H9 (cell line): ENCODE measurements around the gene RALGAPA2. TPM values are rescaled to one million over a fixed set of nuclear protein-coding genes. Genes with fewer than 3 reads are reported as not detected.

Source experiments
- DNase-seq: peaks from one replicate; pipeline ENCODE4 v3.0.0-alpha.2; 2017
- H2AFZ ChIP-seq: one replicate; pipeline ENCODE4 v1.6.1; 2013; ENCODE audit warnings: mild to moderate bottlenecking, low read length, control low read depth, moderate library complexity
- H2AK5ac ChIP-seq: 2 replicates; pipeline ENCODE4 v1.6.1; 2013; ENCODE audit warnings: low read length, control low read depth, mixed read lengths; ENCODE audit not compliant: insufficient read length
- H2BK120ac ChIP-seq: one replicate; pipeline ENCODE4 v1.6.1; 2013; ENCODE audit warnings: low read depth, mild to moderate bottlenecking, low read length, control low read depth, inconsistent platforms; ENCODE audit not compliant: poor library complexity, severe bottlenecking
- H2BK12ac ChIP-seq: 2 replicates; pipeline ENCODE4 v1.6.1; 2013; ENCODE audit warnings: low read length, control low read depth, mixed read lengths, low read depth; ENCODE audit not compliant: insufficient read length
- H2BK15ac ChIP-seq: 2 replicates; pipeline ENCODE4 v1.6.1; 2013; ENCODE audit warnings: low read depth, low read length, control low read depth
- H2BK20ac ChIP-seq: one replicate; pipeline ENCODE4 v1.6.1; 2013; ENCODE audit warnings: low read depth, mild to moderate bottlenecking, low read length, control low read depth, inconsistent platforms; ENCODE audit not compliant: poor library complexity, severe bottlenecking
- H2BK5ac ChIP-seq: 2 replicates; pipeline ENCODE4 v1.6.1; 2013; ENCODE audit warnings: low read length, control low read depth, mixed read lengths; ENCODE audit not compliant: insufficient read length
- H3K14ac ChIP-seq: 2 replicates; pipeline ENCODE4 v1.6.1; 2013; ENCODE audit warnings: low read length, control low read depth; ENCODE audit not compliant: insufficient read depth
- H3K18ac ChIP-seq: 2 replicates; pipeline ENCODE4 v1.6.1; 2013; ENCODE audit warnings: low read depth, mild to moderate bottlenecking, mixed read lengths, low read length, control low read depth; ENCODE audit not compliant: insufficient read length
- H3K23ac ChIP-seq: 2 replicates; pipeline ENCODE4 v1.6.1; 2013; ENCODE audit warnings: low read length, control low read depth, mixed read lengths, low read depth; ENCODE audit not compliant: insufficient read length
- H3K23me2 ChIP-seq: 2 replicates; pipeline ENCODE4 v1.6.1; 2013; ENCODE audit warnings: low read depth, mild to moderate bottlenecking, mixed read lengths, low read length, control low read depth; ENCODE audit not compliant: insufficient read length, poor library complexity, severe bottlenecking
- H3K27ac ChIP-seq: 2 replicates; pipeline ENCODE4 v1.5.1; 2013; ENCODE audit warnings: low read length, control low read depth, mixed read lengths, low read depth; ENCODE audit not compliant: insufficient read length
- H3K27me3 ChIP-seq: 2 replicates; pipeline ENCODE4 v1.6.1; 2013; ENCODE audit warnings: low read length, control low read depth, inconsistent platforms; ENCODE audit not compliant: insufficient read depth
- H3K4ac ChIP-seq: 2 replicates; pipeline ENCODE4 v1.6.1; 2013; ENCODE audit warnings: low read depth, mild to moderate bottlenecking, control low read depth, inconsistent platforms, low read length, moderate library complexity
- H3K4me1 ChIP-seq: 2 replicates; pipeline ENCODE4 v1.6.1; 2013; ENCODE audit warnings: low read length, control low read depth, inconsistent platforms; ENCODE audit not compliant: insufficient read depth
- H3K4me2 ChIP-seq: 2 replicates; pipeline ENCODE4 v1.6.1; 2013; ENCODE audit warnings: low read length, control low read depth, mixed read lengths; ENCODE audit not compliant: insufficient read length, insufficient read depth
- H3K56ac ChIP-seq: 2 replicates; pipeline ENCODE4 v1.6.1; 2013; ENCODE audit warnings: low read depth, mild to moderate bottlenecking, mixed read lengths, low read length, control low read depth; ENCODE audit not compliant: insufficient read length
- H3K79me1 ChIP-seq: 2 replicates; pipeline ENCODE4 v1.6.1; 2013; ENCODE audit warnings: low read depth, mild to moderate bottlenecking, moderate library complexity, low read length, control low read depth, inconsistent platforms; ENCODE audit not compliant: insufficient read depth, poor library complexity, severe bottlenecking
- H3K79me2 ChIP-seq: 2 replicates; pipeline ENCODE4 v1.6.1; 2013; ENCODE audit warnings: low read length, control low read depth, inconsistent platforms; ENCODE audit not compliant: insufficient read depth
- H3K9ac ChIP-seq: 2 replicates; pipeline ENCODE4 v1.6.1; 2013; ENCODE audit warnings: low read length, control low read depth, mixed read lengths; ENCODE audit not compliant: insufficient read length; ENCODE audit errors: extremely low read depth
- H3K9me3 ChIP-seq: one replicate; pipeline ENCODE4 v1.6.1; 2013; ENCODE audit warnings: low read depth, low read length, inconsistent platforms; ENCODE audit not compliant: control insufficient read depth
- H3T11ph ChIP-seq: one replicate; pipeline ENCODE4 v1.6.1; 2013; ENCODE audit warnings: mild to moderate bottlenecking, low read length, control low read depth, inconsistent platforms
- H4K20me1 ChIP-seq: one replicate; pipeline ENCODE4 v1.6.1; 2013; ENCODE audit not compliant: control insufficient read depth, insufficient read length, insufficient read depth
- H4K5ac ChIP-seq: 2 replicates; pipeline ENCODE4 v1.6.1; 2013; ENCODE audit warnings: low read depth, mild to moderate bottlenecking, mixed read lengths, low read length, control low read depth; ENCODE audit not compliant: insufficient read length
- H4K8ac ChIP-seq: replicated peaks from 2 replicates; pipeline ENCODE4 v1.6.1; 2013; ENCODE audit warnings: low read length, control low read depth, mixed read lengths, low read depth; ENCODE audit not compliant: insufficient read length
- H4K91ac ChIP-seq: 2 replicates; pipeline ENCODE4 v1.6.1; 2013; ENCODE audit warnings: low read depth, mild to moderate bottlenecking, moderate library complexity, mixed read lengths, low read length, control low read depth; ENCODE audit not compliant: insufficient read length
- H3K27ac Mint-ChIP-seq, 3 experiments: 2 replicates in 2 of 3; 3 replicates in 1 of 3; pipeline ENCODE4 v1.8.0; 2020 to 2021; ENCODE audit warnings: mixed read lengths in 3 of 3, mild to moderate bottlenecking in 1 of 3, moderate library complexity in 1 of 3
- H3K27me3 Mint-ChIP-seq: 2 replicates; pipeline ENCODE4 v1.8.0; 2021; ENCODE audit warnings: low read depth, mild to moderate bottlenecking, moderate library complexity, mixed read lengths
- H3K36me3 Mint-ChIP-seq, 3 experiments: 2 replicates in 2 of 3; 3 replicates in 1 of 3; pipeline ENCODE4 v1.8.0; 2020 to 2021; ENCODE audit warnings: low read depth in 3 of 3, mixed read lengths in 3 of 3; ENCODE audit not compliant: insufficient read depth in 1 of 3
- H3K4me1 Mint-ChIP-seq, 2 experiments: 2 replicates each; pipeline ENCODE4 v1.8.0; 2020; ENCODE audit warnings: mixed read lengths in 2 of 2
- H3K4me3 Mint-ChIP-seq, 2 experiments: 2 replicates in 1 of 2; 3 replicates in 1 of 2; pipeline ENCODE4 v1.8.0; 2020 to 2021; ENCODE audit warnings: mild to moderate bottlenecking in 2 of 2, mixed read lengths in 2 of 2, moderate library complexity in 1 of 2
- H3K9me3 Mint-ChIP-seq, 2 experiments: 2 replicates in 1 of 2; 3 replicates in 1 of 2; pipeline ENCODE4 v1.8.0; 2020; ENCODE audit warnings: mild to moderate bottlenecking in 2 of 2, mixed read lengths in 2 of 2, moderate library complexity in 1 of 2
- CTCF ChIP-seq: fragments of 200-600 bp; sonication (generic); conservative IDR thresholded peaks from 3 replicates; pipeline ENCODE4 v1.8.0; 2021; ENCODE audit warnings: antibody characterized with exemption, mild to moderate bottlenecking
- WGBS: extraction: QIAGEN DNeasy Blood & Tissue Kit; methylation state at CpG from one replicate; pipeline ENCODE4 v1.1.7; 2013; ENCODE audit warnings: missing lambda C conversion rate, low lambda C conversion rate, mixed read lengths; ENCODE audit not compliant: insufficient read length; ENCODE audit errors: extremely low coverage; 5-methylcytosine and 5-hydroxymethylcytosine counted together
- total RNA-seq: library from RNA; stranded (reverse); gene quantifications from 2 replicates; pipeline ENCODE4 v1.2.1, GENCODE V29; 2021

The RALGAPA2 gene
- total RNA-seq, 1 experiment from 2014 or later: 16.6 TPM

- H2BK5ac ChIP-seq: no peak overlapping the region
- H3K23me2 ChIP-seq: no peaks in the 10 kb centered on the region
- Mint-ChIP-seq H3K9me3 (no peaks in the 10 kb centered on the region), H3K27me3 (no peaks in the 10 kb centered on the region), H3K4me3 (no peak overlapping the region), H3K36me3 (peaks cover 0 to 2% (median 0%) of the 10 kb centered on the region in 3 experiments; a peak in 3 of 7 replicates), H3K27ac (no peak overlapping the region), H3K4me1 (peaks cover 21 to 22% of the 10 kb centered on the region in 2 experiments)
- no peak overlapping the region for H3T11ph ChIP-seq
- no peak overlapping the region for H3K9ac ChIP-seq
- H3K27me3 ChIP-seq: no peaks in the 10 kb centered on the region
- H2BK15ac ChIP-seq: no peak overlapping the region
- no peak overlapping the region for H2BK12ac ChIP-seq
- H2AK5ac ChIP-seq: no peak overlapping the region
- no peak overlapping the region for H3K23ac ChIP-seq
- no peaks in the 10 kb centered on the region for H3K4me1 ChIP-seq
- H4K20me1 ChIP-seq: no peaks in the 10 kb centered on the region
- H2BK120ac ChIP-seq: no peak overlapping the region
- H3K79me2 ChIP-seq: no peaks in the 10 kb centered on the region
- no peak overlapping the region for H4K8ac ChIP-seq
- no peak overlapping the region for H3K18ac ChIP-seq
- H3K4ac ChIP-seq: no peak overlapping the region
- H2AFZ ChIP-seq: no peak overlapping the region
- H2BK20ac ChIP-seq: no peak overlapping the region
- H3K27ac ChIP-seq: no peak overlapping the region
- H4K5ac ChIP-seq: no peak overlapping the region
- TF ChIP-seq CTCF: no peak
- H4K91ac ChIP-seq: no peak overlapping the region
- H3K56ac ChIP-seq: no peak overlapping the region
- no CpG with 5 or more reads among the region's 1 CpG for WGBS
- no peak for DNase-seq
- no peak overlapping the region for H3K4me2 ChIP-seq
- no peaks in the 10 kb centered on the region for H3K79me1 ChIP-seq
- H3K14ac ChIP-seq: no peak overlapping the region
- H3K9me3 ChIP-seq: no peaks in the 10 kb centered on the region
These were observed 232.3 kb downstream of the RALGAPA2 start for GRCh38 chr20:20480126-20480525.
